SK-N-MC (cell line): ENCODE results near the gene HES5.

Experiments used
- EZH2 ChIP-seq: fragments of 200-600 bp; sonication (generic); IDR thresholded peaks from one replicate; pipeline ENCODE4 v1.6.1; 2017; ENCODE audit warnings: antibody characterized with exemption
- POLR2AphosphoS5 ChIP-seq: IDR thresholded peaks from 2 replicates; pipeline ENCODE4 v1.6.1; 2012; ENCODE audit warnings: mild to moderate bottlenecking, low read depth, low read length, borderline replicate concordance

DNA sequence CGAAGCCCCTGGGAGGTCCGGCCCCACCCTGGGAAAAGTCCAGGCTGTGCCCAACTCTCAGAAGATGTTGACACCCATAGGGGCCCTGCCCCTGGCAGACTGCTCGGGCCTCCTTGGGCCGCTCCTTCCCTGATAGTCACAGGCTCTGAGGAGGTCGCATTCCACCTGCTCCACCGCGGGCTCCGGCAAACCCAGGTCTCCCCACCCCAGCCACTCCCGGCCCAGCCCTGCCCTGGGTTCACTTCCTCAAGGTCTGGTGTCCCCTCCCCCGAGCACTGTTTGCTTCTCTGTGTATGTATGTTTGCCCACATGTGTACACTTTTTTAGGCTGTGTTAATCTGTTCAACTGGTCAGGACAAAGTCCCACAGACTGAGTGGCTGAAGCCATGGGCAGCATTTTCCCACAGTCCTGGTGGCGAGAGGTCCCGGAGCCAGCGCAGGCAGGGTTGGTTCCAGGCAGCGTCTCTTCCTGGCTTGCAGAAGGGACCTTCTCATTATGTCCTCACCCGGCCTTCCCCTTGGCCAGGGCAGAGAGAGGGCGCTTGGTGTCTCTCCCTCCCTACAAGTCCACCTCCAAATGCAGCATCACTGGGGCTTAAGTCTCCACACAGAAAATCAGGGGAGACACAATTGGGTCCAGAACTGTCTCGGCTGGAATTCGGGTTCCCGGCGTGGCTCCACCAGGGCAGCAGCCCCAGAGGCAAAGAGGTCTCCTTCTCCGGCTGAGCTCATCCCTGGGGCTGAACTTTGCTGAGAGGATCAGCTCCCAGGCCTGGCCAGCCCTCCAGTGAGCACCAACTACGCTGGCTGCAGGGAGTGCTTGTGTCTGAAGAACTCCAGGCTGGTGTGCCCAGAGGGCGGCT is 46.0 kb upstream of the HES5 start:
- TF ChIP-seq EZH2 (no peak), POLR2AphosphoS5 (no peak)
